HG02798 (cell line): ENCODE results near the gene SLC15A4.

Experiments
- ATAC-seq: cut with Tn5 transposase; IDR thresholded peaks from one replicate; pipeline ENCODE4 v1.9.1; 2021; ENCODE audit warnings: mild to moderate bottlenecking; ENCODE audit not compliant: unreplicated experiment, poor library complexity

SLC15A4 gene

GRCh38 chr12:128796439-128797118, 27.2 kb downstream of the SLC15A4 start:
- ATAC-seq = no peak

- no peak for ATAC-seq
Measured at GRCh38 chr12:128795530-128796361, 28.0 kb downstream of the SLC15A4 start.

- ATAC-seq = no peak
Measured at GRCh38 chr12:128794661-128795529, 28.9 kb downstream of the SLC15A4 start.

- ATAC-seq = no peak
Measured at GRCh38 chr12:128793701-128794100, 30.1 kb downstream of the SLC15A4 start.

- no peak for ATAC-seq
Measured at GRCh38 chr12:128792881-128793280, 30.9 kb downstream of the SLC15A4 start.

- no peak for ATAC-seq
Measured at GRCh38 chr12:128792398-128792797, 31.4 kb downstream of the SLC15A4 start.

GRCh38 chr12:128791395-128792322, 32.1 kb downstream of the SLC15A4 start:
- no peak for ATAC-seq

- no peak for ATAC-seq
Measured at GRCh38 chr12:128790653-128791373, 32.9 kb downstream of the SLC15A4 start.

GRCh38 chr12:128790221-128790620, 33.5 kb downstream of the SLC15A4 start:
- ATAC-seq = no peak

- no peak for ATAC-seq
Measured at GRCh38 chr12:128789356-128789929, 34.3 kb downstream of the SLC15A4 start.

GRCh38 chr12:128787827-128788226, 35.9 kb downstream of the SLC15A4 start:
- ATAC-seq = no peak

GRCh38 chr12:128786741-128787391, 36.9 kb downstream of the SLC15A4 start:
- no peak for ATAC-seq

GRCh38 chr12:128784030-128784760, 39.6 kb downstream of the SLC15A4 start:
- no peak for ATAC-seq

GRCh38 chr12:128783129-128783574, 40.6 kb downstream of the SLC15A4 start:
- ATAC-seq = peak; percentile 65

GRCh38 chr12:128779901-128780300, 43.9 kb downstream of the SLC15A4 start:
- ATAC-seq = no peak

GRCh38 chr12:128772249-128772648, 51.5 kb downstream of the SLC15A4 start:
- ATAC-seq = no peak

GRCh38 chr12:128771681-128772080, 52.1 kb downstream of the SLC15A4 start:
- ATAC-seq = no peak
